Ishikawa (cell line): ENCODE measurements around the gene NME3.

ENCODE experiments used
- CEBPB ChIP-seq: IDR thresholded peaks from 2 replicates; pipeline ENCODE4 v1.6.1; 2012
- CREB1 ChIP-seq: IDR thresholded peaks from 2 replicates; pipeline ENCODE4 v1.6.1; 2012; ENCODE audit warnings: low read depth
- EGR1 ChIP-seq: IDR thresholded peaks from 2 replicates; pipeline ENCODE4 v1.6.1; 2012
- EP300 ChIP-seq: IDR thresholded peaks from 2 replicates; pipeline ENCODE4 v1.6.1; 2012; ENCODE audit warnings: borderline replicate concordance
- FOXM1 ChIP-seq: IDR thresholded peaks from 2 replicates; pipeline ENCODE4 v1.6.1; 2012; ENCODE audit warnings: low read depth, borderline replicate concordance
- NFIC ChIP-seq: IDR thresholded peaks from 2 replicates; pipeline ENCODE4 v1.6.1; 2012
- RAD21 ChIP-seq: IDR thresholded peaks from 2 replicates; pipeline ENCODE4 v1.6.1; 2012; ENCODE audit warnings: low read depth
- REST ChIP-seq: IDR thresholded peaks from 2 replicates; pipeline ENCODE4 v1.6.1; 2012; ENCODE audit warnings: low read depth, mild to moderate bottlenecking
- TAF1 ChIP-seq: IDR thresholded peaks from 2 replicates; pipeline ENCODE4 v1.6.1; 2012; ENCODE audit warnings: low read depth, mild to moderate bottlenecking
- TCF12 ChIP-seq: IDR thresholded peaks from 2 replicates; pipeline ENCODE4 v1.6.1; 2012; ENCODE audit warnings: low read depth
- TEAD4 ChIP-seq: IDR thresholded peaks from 2 replicates; pipeline ENCODE4 v1.6.1; 2012
- YY1 ChIP-seq: IDR thresholded peaks from 2 replicates; pipeline ENCODE4 v1.6.1; 2012; ENCODE audit warnings: low read depth
- ZBTB7A ChIP-seq: IDR thresholded peaks from 2 replicates; pipeline ENCODE4 v1.6.1; 2012; ENCODE audit warnings: low read depth
- TF ChIP-seq, protein P1 (sequence below): IDR thresholded peaks from 2 replicates; pipeline ENCODE4 v1.6.1; 2012
- TF ChIP-seq, protein P2 (sequence below): IDR thresholded peaks from 2 replicates; pipeline ENCODE4 v1.6.1; 2012

The NME3 gene

GRCh38 chr16:1818873-1819525 lies 47.7 kb upstream of the NME3 start:
- TF ChIP-seq CREB1 (no peak), FOXM1 (no peak), NFIC (no peak)

- TF ChIP-seq, protein P1, sequence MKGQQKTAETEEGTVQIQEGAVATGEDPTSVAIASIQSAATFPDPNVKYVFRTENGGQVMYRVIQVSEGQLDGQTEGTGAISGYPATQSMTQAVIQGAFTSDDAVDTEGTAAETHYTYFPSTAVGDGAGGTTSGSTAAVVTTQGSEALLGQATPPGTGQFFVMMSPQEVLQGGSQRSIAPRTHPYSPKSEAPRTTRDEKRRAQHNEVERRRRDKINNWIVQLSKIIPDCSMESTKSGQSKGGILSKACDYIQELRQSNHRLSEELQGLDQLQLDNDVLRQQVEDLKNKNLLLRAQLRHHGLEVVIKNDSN = no peak
- TF ChIP-seq TEAD4 = no peak
- no peak for TF ChIP-seq TCF12
- no peak for TF ChIP-seq NFIC
- no peak for TF ChIP-seq RAD21
- no peak for TF ChIP-seq CEBPB
- TF ChIP-seq YY1 = no peak
Measured at GRCh38 chr16:1818204-1818872, 47.0 kb upstream of the NME3 start.

GRCh38 chr16:1817716-1818115 lies 46.4 kb upstream of the NME3 start:
- TF ChIP-seq TCF12 = no peak
- TF ChIP-seq, protein P2, sequence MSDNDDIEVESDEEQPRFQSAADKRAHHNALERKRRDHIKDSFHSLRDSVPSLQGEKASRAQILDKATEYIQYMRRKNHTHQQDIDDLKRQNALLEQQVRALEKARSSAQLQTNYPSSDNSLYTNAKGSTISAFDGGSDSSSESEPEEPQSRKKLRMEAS = no peak
- no peak for TF ChIP-seq CEBPB
- no peak for TF ChIP-seq ZBTB7A
- no peak for TF ChIP-seq TAF1
- TF ChIP-seq EP300 = no peak
- TF ChIP-seq RAD21 = no peak

GRCh38 chr16:1817276-1817589 lies 45.9 kb upstream of the NME3 start:
- TF ChIP-seq REST (no peak), TEAD4 (no peak), TCF12 (no peak), FOXM1 (no peak), EGR1 (no peak), CEBPB (no peak), YY1 (no peak), TAF1 (no peak), EP300 (no peak), ZBTB7A (no peak), NFIC (no peak), CREB1 (no peak), RAD21 (no peak)
- TF ChIP-seq, protein P1 = no peak
- TF ChIP-seq, protein P2 = no peak

GRCh38 chr16:1816396-1817275 lies 45.3 kb upstream of the NME3 start:
- TF ChIP-seq EP300 (no peak), REST (no peak), TCF12 (no peak), CREB1 (no peak), TEAD4 (no peak), ZBTB7A (no peak), RAD21 (no peak), CEBPB (no peak)

DNA sequence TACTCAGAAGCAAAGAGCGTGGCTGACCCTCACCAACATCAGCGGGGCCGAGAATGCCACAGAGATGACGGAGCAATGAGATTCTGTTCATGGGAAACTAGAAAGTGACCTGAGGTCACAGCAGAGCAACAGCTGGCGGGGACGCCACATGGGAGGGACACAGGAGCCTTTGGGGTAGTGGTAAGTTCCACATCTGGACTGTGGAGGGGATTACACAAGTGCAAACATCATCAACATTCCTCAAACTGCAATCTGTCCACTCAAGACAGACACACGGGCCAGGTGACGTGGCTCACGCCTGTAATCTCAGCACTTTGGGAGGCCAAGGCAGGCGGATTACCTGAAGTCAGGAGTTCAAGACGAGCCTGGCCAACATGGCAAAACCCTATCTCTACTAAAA lies 44.1 kb upstream of the NME3 start:
- TF ChIP-seq YY1 (no peak), RAD21 (no peak), REST (no peak)
